ENCODE data around the gene GPR35.

Gene GPR35

GRCh38 chr2:240589375-240589774, 35.9 kb upstream of the GPR35 start:
- DNase-seq (ENCODE audit: low read depth in 2 of 2), result no peak

GRCh38 chr2:240589850-240590525, 35.3 kb upstream of the GPR35 start:
- no peak for DNase-seq (ENCODE audit: low read depth in 2 of 2)

GRCh38 chr2:240590681-240591111, 34.6 kb upstream of the GPR35 start:
- no peak for DNase-seq (ENCODE audit: low read depth in 2 of 2)

- DNase-seq (ENCODE audit: low read depth in 2 of 2), result no peak
Observed at GRCh38 chr2:240591226-240591625, 34.1 kb upstream of the GPR35 start.

GRCh38 chr2:240591784-240592183, 33.5 kb upstream of the GPR35 start:
- no peak for DNase-seq (ENCODE audit: low read depth in 2 of 2)

GRCh38 chr2:240593026-240593702, 32.1 kb upstream of the GPR35 start:
- no peak for DNase-seq (ENCODE audit: low read depth in 2 of 2)

- DNase-seq (ENCODE audit: low read depth in 2 of 2), result no peak
Observed at GRCh38 chr2:240593703-240594451, 31.4 kb upstream of the GPR35 start.

- DNase-seq (ENCODE audit: low read depth in 2 of 2), result no peak
Observed at GRCh38 chr2:240594511-240595380, 30.5 kb upstream of the GPR35 start.

- DNase-seq (ENCODE audit: low read depth in 2 of 2), result peak; percentile 9 to 45
Observed at GRCh38 chr2:240595381-240596079, 29.8 kb upstream of the GPR35 start.

- DNase-seq (ENCODE audit: low read depth in 2 of 2), result no peak
Observed at GRCh38 chr2:240596080-240596460, 29.2 kb upstream of the GPR35 start.

- no peak for DNase-seq (ENCODE audit: low read depth in 2 of 2)
Observed at GRCh38 chr2:240596491-240596931, 28.8 kb upstream of the GPR35 start.

- DNase-seq (ENCODE audit: low read depth in 2 of 2), result no peak
Observed at GRCh38 chr2:240597054-240597418, 28.2 kb upstream of the GPR35 start.

GRCh38 chr2:240597419-240598181, 27.7 kb upstream of the GPR35 start:
- DNase-seq (ENCODE audit: low read depth in 2 of 2), result no peak

- no peak for DNase-seq (ENCODE audit: low read depth in 2 of 2)
Observed at GRCh38 chr2:240598311-240598911, 26.9 kb upstream of the GPR35 start.

GRCh38 chr2:240599141-240599583, 26.1 kb upstream of the GPR35 start:
- no peak for DNase-seq (ENCODE audit: low read depth in 2 of 2)

GRCh38 chr2:240600451-240600961, 24.8 kb upstream of the GPR35 start:
- no peak for DNase-seq (ENCODE audit: low read depth in 2 of 2)

GRCh38 chr2:240601061-240601830, 24.0 kb upstream of the GPR35 start:
- no peak for DNase-seq (ENCODE audit: low read depth in 2 of 2)

GRCh38 chr2:240601831-240602160, 23.5 kb upstream of the GPR35 start:
- no peak for DNase-seq (ENCODE audit: low read depth in 2 of 2)
